ACC112 (cell line): ENCODE results near the gene RARB.

Experiments used
- H2AFZ ChIP-seq: fragments of 200-600 bp; sonication (generic); one replicate; pipeline ENCODE4 v1.6.0; 2017; ENCODE audit warnings: antibody characterized with exemption, low read length; ENCODE audit not compliant: unreplicated experiment
- H3K27ac ChIP-seq: fragments of 200-600 bp; sonication (generic); 2 replicates; pipeline ENCODE4 v1.5.1; 2014; ENCODE audit warnings: low read depth, mild to moderate bottlenecking, antibody characterized with exemption, low read length, moderate library complexity
- H3K27me3 ChIP-seq: fragments of 200-600 bp; sonication (generic); 2 replicates; pipeline ENCODE4 v1.6.1; 2014; ENCODE audit warnings: mild to moderate bottlenecking, antibody characterized with exemption, low read length, moderate library complexity, mixed read lengths; ENCODE audit not compliant: insufficient read depth
- H3K36me3 ChIP-seq: fragments of 200-600 bp; sonication (generic); 2 replicates; pipeline ENCODE4 v1.6.1; 2016; ENCODE audit warnings: mild to moderate bottlenecking, antibody characterized with exemption, low read length, moderate library complexity, mixed read lengths; ENCODE audit not compliant: insufficient read depth
- H3K4me1 ChIP-seq: fragments of 200-600 bp; sonication (generic); one replicate; pipeline ENCODE4 v1.6.1; 2016; ENCODE audit warnings: low read length, mixed read lengths; ENCODE audit not compliant: insufficient read depth, unreplicated experiment, control insufficient read depth
- H3K4me3 ChIP-seq: fragments of 200-600 bp; sonication (generic); 2 replicates; pipeline ENCODE4 v1.5.1; 2014; ENCODE audit warnings: mild to moderate bottlenecking, low read depth, low read length
- H3K79me2 ChIP-seq: fragments of 200-600 bp; sonication (generic); one replicate; pipeline ENCODE4 v1.6.0; 2016; ENCODE audit warnings: low read length; ENCODE audit not compliant: control insufficient read depth, unreplicated experiment, insufficient read depth

The RARB gene

DNA sequence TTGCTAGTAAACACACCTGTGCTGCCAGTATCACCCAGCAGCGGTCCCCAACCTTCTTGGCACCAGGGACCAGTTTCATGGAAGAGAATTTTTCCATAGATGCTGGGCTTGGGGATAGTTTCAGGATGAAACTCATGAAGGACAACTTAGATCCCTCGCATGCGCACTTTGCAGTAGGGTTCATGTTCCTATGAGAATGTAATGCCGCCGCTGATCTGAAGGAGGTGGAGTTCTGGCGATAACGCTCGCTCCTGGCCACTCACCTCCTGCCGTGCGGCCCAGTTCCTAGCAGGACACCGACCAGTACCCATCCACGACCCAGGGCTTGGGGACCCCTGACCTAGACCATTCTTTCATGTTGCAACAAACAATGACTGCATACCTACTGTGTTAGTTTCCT is 146.9 kb downstream of the RARB start:
- Histone ChIP-seq H3K79me2 (no peaks in the 10 kb centered on the region), H3K4me1 (peaks cover 13% of the 10 kb centered on the region), H3K27ac (no peak overlapping the region), H3K27me3 (no peaks in the 10 kb centered on the region), H2AFZ (no peak overlapping the region), H3K4me3 (no peak overlapping the region), H3K36me3 (no peaks in the 10 kb centered on the region)

GRCh38 chr3:25576146-25576545 is 148.1 kb downstream of the RARB start:
- no peak overlapping the region for H3K4me3 ChIP-seq
- no peaks in the 10 kb centered on the region for H3K27me3 ChIP-seq
- H3K4me1 ChIP-seq = peaks cover 13% of the 10 kb centered on the region
- no peak overlapping the region for H3K27ac ChIP-seq
- no peaks in the 10 kb centered on the region for H3K79me2 ChIP-seq
- H3K36me3 ChIP-seq = no peaks in the 10 kb centered on the region
- no peak overlapping the region for H2AFZ ChIP-seq

DNA sequence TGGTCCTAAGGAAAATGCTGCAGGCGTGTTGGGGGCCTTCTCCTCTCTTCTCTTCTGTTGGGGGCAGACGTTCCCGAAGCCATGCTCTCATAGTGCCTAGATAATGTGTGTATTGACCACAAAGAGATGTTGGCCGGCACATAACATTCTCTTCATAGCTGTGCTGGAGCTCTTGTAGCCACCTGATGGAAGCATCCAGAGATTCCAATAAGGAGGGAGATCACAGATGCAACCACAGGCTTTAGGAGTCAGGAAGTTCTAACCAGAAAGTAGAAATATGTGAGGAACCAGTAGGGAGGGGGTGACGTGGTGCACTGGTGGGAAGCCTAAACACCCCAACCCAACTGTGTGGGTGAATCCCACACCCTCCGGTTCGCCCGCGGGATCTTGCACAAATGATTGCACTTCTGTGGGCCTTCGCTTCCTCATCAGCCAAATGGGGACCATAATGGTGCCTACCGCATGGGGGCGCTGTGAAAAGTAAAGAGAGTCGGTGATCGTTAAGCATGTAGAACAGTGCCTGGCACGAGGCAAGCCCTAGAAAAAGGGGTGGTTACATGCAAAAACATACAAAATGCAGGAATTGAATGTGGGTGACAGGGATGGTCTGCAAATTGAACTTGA is 148.9 kb downstream of the RARB start:
- Histone ChIP-seq H3K27me3 (no peaks in the 10 kb centered on the region), H3K79me2 (no peaks in the 10 kb centered on the region), H2AFZ (no peak overlapping the region), H3K27ac (no peak overlapping the region), H3K4me1 (peaks cover 13% of the 10 kb centered on the region), H3K36me3 (no peaks in the 10 kb centered on the region), H3K4me3 (no peak overlapping the region)

GRCh38 chr3:25578059-25578458 is 150.0 kb downstream of the RARB start:
- H3K4me1 ChIP-seq = peaks cover 9% of the 10 kb centered on the region
- H3K36me3 ChIP-seq = no peaks in the 10 kb centered on the region
- H2AFZ ChIP-seq = no peak overlapping the region
- H3K79me2 ChIP-seq = no peaks in the 10 kb centered on the region
- H3K4me3 ChIP-seq = no peak overlapping the region
- no peaks in the 10 kb centered on the region for H3K27me3 ChIP-seq
- no peak overlapping the region for H3K27ac ChIP-seq

- Histone ChIP-seq H2AFZ (no peak overlapping the region), H3K27ac (no peak overlapping the region), H3K27me3 (no peaks in the 10 kb centered on the region), H3K36me3 (no peaks in the 10 kb centered on the region), H3K4me3 (no peak overlapping the region), H3K4me1 (no peaks in the 10 kb centered on the region), H3K79me2 (no peaks in the 10 kb centered on the region)
Measured at GRCh38 chr3:25580534-25580933, 152.5 kb downstream of the RARB start.

- Histone ChIP-seq H3K36me3 (no peaks in the 10 kb centered on the region), H3K27me3 (no peaks in the 10 kb centered on the region), H3K4me3 (no peak overlapping the region), H2AFZ (no peak overlapping the region), H3K27ac (no peak overlapping the region), H3K79me2 (no peaks in the 10 kb centered on the region), H3K4me1 (no peaks in the 10 kb centered on the region)
Measured at GRCh38 chr3:25581335-25581734, 153.3 kb downstream of the RARB start.

GRCh38 chr3:25581823-25582222 is 153.8 kb downstream of the RARB start:
- no peaks in the 10 kb centered on the region for H3K79me2 ChIP-seq
- no peak overlapping the region for H2AFZ ChIP-seq
- H3K27ac ChIP-seq = no peak overlapping the region
- H3K4me3 ChIP-seq = no peak overlapping the region
- H3K4me1 ChIP-seq = no peaks in the 10 kb centered on the region
- H3K36me3 ChIP-seq = no peaks in the 10 kb centered on the region
- H3K27me3 ChIP-seq = no peaks in the 10 kb centered on the region

DNA sequence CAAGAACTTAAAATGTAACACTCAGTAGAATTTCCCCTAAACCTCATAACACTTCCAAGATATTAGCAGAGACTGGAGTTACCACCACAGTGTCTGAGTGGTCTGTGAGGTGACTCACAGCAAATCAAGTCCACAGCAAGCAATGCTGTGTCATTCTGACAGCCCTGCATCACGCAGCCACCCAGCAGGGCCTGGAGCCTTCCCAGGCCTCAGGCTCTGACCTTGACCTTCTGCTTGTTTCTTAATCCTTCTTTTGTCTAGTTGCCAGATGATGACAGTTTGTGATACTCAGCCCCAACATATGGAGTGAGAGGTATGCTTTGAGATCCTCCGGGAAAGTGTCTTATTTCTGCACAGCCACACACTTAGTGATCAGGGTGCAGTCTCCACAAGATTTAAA is 154.2 kb downstream of the RARB start:
- Histone ChIP-seq H3K27me3 (no peaks in the 10 kb centered on the region), H2AFZ (no peak overlapping the region), H3K27ac (no peak overlapping the region), H3K4me3 (no peak overlapping the region), H3K4me1 (no peaks in the 10 kb centered on the region), H3K79me2 (no peaks in the 10 kb centered on the region), H3K36me3 (no peaks in the 10 kb centered on the region)

GRCh38 chr3:25583343-25583742 is 155.3 kb downstream of the RARB start:
- Histone ChIP-seq H3K36me3 (no peaks in the 10 kb centered on the region), H2AFZ (no peak overlapping the region), H3K79me2 (no peaks in the 10 kb centered on the region), H3K4me3 (no peak overlapping the region), H3K4me1 (no peaks in the 10 kb centered on the region), H3K27ac (no peak overlapping the region), H3K27me3 (no peaks in the 10 kb centered on the region)

DNA sequence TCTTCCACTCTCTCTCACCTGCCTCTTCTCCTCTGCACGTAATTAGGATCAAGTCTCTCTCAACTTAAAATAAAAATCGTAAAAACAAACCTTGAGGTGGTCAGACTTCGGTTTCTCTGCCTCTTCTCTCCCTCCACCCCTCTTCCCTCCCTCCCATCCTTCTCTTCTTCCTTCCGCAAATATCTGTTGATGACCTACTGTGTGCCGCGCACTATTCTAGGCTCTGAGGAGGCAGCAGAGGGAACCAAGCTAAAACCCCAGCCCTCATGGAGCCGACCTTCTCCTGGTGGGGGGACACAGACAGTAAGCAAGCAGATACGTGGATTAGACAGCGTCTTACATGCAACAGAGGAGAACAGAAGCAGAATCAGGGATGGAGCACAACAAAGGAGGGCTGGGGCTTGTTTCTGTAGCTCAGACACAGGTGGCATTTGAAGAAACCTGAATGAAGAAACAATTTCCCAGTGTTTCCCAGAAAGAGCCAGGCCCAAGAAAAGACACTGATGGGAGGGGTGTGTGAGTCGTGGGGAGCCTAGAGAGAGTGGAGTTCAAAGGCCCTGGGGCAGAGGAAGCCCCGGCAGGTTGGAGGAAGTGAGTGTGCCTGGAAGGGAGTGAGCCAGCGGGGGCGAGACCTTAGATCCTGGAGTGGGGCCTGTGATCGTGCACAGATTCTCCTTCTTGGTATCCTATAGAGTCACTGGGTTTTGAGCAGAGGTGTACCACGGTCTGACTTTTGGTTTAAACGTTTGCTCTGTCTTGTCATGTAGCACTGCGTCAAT is 156.1 kb downstream of the RARB start:
- Histone ChIP-seq H3K4me3 (no peak overlapping the region), H3K27ac (no peak overlapping the region), H3K4me1 (no peaks in the 10 kb centered on the region), H3K79me2 (no peaks in the 10 kb centered on the region), H3K27me3 (no peaks in the 10 kb centered on the region), H2AFZ (no peak overlapping the region), H3K36me3 (no peaks in the 10 kb centered on the region)
